Right atrium auricular region (tissue), 2 donors: ENCODE measurements around the gene ZNF506. TPM values are rescaled to one million over a fixed set of nuclear protein-coding genes. Genes with fewer than 3 reads are reported as not detected.
"Not testable (repeated sequence)": the region's sequence is repeated elsewhere in the genome, so short reads cannot be mapped to it uniquely, and the experiment has no call there.

Experiments
- DNase-seq: peaks from one replicate; pipeline ENCODE4 v3.0.0-alpha.2; 2019; ENCODE audit warnings: low spot score
- H3K27ac ChIP-seq, 2 donors: fragments of 200-600 bp; sonication (generic); 1 replicate in 1 of 2; 2 replicates in 1 of 2; pipeline ENCODE4 v1.5.1; 2016 to 2019
- H3K27me3 ChIP-seq, 2 donors: fragments of 200-600 bp; sonication (generic); one replicate each; pipeline versions ENCODE4 v1.5.1 to v1.6.0; 2017 to 2019
- H3K36me3 ChIP-seq: fragments of 200-600 bp; sonication (generic); one replicate; pipeline ENCODE4 v1.5.1; 2016
- H3K4me1 ChIP-seq, 2 donors: fragments of 200-600 bp; sonication (generic); one replicate each; pipeline versions ENCODE4 v1.5.1 to v1.6.0; 2017 to 2019
- H3K4me3 ChIP-seq, 2 donors: fragments of 200-600 bp; sonication (generic); 1 replicate in 1 of 2; 2 replicates in 1 of 2; pipeline ENCODE4 v1.5.1; 2017 to 2019; ENCODE audit warnings: mild to moderate bottlenecking in 1 of 2, moderate library complexity in 1 of 2
- H3K9me3 ChIP-seq, 2 donors: fragments of 200-600 bp; sonication (generic); one replicate each; pipeline ENCODE4 v1.5.1; 2019
- total RNA-seq, 2 donors: library from RNA; depleted of rRNA; stranded (reverse); fragments of >200 nt; gene quantifications; one replicate each; pipeline ENCODE4 v1.1.0, GENCODE V29; 2016
- TF ChIP-seq, protein P1 (sequence below), 2 donors: fragments of 200-600 bp; sonication (generic); IDR thresholded peaks; one replicate each; pipeline ENCODE4 v1.5.1; 2019; ENCODE audit warnings: antibody characterized with exemption in 2 of 2

Gene ZNF506
- total RNA-seq, 2 donors from 2014 or later, result 14.2 to 18.2 TPM

DNA sequence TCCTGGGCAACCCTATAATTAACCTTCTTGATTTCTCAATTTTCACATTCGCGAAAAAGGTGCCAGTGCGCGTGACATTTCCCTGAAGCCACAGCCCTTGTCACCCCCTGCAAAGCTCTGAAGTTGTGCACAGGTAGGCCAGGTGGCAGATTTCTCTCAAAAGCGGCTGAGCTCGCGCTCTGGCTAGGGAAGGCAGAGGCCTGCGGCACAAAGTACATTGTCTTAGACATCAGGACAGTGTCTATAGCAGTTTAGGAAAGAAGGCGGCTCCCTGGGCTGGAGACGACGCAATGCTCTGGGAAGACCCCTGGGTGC lies 45.7 kb downstream of the ZNF506 start:
- TF ChIP-seq, protein P1, sequence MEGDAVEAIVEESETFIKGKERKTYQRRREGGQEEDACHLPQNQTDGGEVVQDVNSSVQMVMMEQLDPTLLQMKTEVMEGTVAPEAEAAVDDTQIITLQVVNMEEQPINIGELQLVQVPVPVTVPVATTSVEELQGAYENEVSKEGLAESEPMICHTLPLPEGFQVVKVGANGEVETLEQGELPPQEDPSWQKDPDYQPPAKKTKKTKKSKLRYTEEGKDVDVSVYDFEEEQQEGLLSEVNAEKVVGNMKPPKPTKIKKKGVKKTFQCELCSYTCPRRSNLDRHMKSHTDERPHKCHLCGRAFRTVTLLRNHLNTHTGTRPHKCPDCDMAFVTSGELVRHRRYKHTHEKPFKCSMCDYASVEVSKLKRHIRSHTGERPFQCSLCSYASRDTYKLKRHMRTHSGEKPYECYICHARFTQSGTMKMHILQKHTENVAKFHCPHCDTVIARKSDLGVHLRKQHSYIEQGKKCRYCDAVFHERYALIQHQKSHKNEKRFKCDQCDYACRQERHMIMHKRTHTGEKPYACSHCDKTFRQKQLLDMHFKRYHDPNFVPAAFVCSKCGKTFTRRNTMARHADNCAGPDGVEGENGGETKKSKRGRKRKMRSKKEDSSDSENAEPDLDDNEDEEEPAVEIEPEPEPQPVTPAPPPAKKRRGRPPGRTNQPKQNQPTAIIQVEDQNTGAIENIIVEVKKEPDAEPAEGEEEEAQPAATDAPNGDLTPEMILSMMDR (IDR thresholded peaks at IDR 0.05), result no peak
- peaks cover 0 to 20% of the 10 kb centered on the region in 2 donors for H3K4me1 ChIP-seq
- H3K9me3 ChIP-seq, result no peaks in the 10 kb centered on the region
- DNase-seq, result no peak
- H3K27me3 ChIP-seq, result no peaks in the 10 kb centered on the region
- H3K36me3 ChIP-seq, result no peaks in the 10 kb centered on the region
- H3K4me3 ChIP-seq, result peak overlapping the region; percentile 77 to 79
- H3K27ac ChIP-seq, result peak overlapping the region; percentile 79 to 81

DNA sequence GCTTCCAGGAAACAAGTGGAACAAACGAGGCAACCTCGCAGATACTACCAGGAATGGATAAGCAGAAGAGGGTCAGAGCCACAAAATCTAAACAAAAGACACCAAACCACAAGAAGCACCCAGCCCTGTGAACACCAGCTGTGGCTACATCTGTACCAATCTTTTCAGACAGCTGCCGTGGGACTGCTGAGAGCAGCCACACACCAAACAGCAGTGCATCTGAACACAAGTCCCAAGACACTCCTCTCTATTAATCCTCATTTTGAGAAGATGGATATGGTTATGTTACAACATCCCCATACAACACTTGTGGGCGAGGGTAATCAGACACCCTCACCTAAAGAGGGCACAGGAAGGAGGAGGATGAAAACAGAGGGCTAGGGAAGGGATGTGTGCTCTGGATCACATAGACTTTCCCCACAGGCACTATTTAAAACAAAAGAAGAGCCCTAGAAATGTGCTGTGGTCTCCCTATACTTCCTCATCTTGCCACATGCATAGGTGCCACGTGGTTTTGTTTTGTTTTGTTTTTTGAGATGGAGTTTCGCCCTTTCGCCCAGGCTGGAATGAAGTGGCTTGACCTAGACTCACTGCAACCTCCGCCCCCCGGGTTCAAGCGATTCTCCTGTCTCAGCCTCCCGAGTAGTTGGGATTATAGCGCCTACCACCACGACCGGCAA lies 47.1 kb downstream of the ZNF506 start:
- Histone ChIP-seq H3K27ac (no peak overlapping the region), H3K9me3 (no peaks in the 10 kb centered on the region), H3K4me3 (no peak overlapping the region), H3K36me3 (no peaks in the 10 kb centered on the region), H3K27me3 (no peaks in the 10 kb centered on the region), H3K4me1 (peaks cover 0 to 20% of the 10 kb centered on the region in 2 donors)
- DNase-seq, result no peak
- TF ChIP-seq, protein P1 (IDR thresholded peaks at IDR 0.05), result no peak

DNA sequence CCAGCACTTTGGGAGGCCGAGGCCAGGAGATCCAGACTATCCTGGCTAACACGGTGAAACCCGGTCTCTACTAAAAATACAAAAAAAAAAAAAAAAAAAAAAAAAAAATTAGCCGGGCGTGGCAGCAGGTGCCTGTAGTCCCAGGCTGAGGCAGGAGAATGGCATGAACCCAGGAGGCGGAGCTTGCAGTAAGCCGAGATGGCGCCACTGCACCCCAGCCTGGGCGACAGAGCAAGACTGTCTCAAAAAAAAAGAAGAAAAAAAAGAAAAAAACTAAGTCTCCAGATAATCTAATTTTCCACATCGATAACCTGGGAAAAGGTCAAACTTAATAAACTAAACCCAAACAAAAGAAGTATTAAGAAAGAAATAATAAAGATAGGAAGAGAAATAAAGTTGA lies 49.6 kb downstream of the ZNF506 start:
- not testable (repeated sequence) for H3K36me3 ChIP-seq, H3K4me3 ChIP-seq, H3K27ac ChIP-seq, H3K27me3 ChIP-seq, H3K9me3 ChIP-seq, DNase-seq
- H3K4me1 ChIP-seq, result peaks cover 0 to 12% of the 10 kb centered on the region in 2 donors

DNA sequence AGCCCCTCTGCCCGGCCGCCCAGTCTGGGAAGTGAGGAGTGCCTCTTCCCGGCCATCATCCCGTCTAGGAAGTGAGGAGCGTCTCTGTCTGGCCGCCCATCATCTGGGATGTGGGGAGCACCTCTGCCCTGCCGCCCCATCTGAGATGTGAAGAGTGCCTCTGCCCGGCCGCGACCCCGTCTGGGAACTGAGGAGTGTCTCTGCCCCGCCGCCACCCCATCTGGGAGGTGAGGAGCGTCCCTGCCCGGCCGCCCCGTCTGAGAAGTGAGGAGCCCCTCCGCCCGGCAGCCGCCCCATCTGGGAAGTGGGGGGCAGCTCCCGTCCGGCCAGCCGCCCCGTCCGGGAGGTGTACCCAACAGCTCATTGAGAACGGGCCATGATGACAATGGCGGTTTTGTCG lies 51.6 kb downstream of the ZNF506 start:
- not testable (repeated sequence) for DNase-seq

DNA sequence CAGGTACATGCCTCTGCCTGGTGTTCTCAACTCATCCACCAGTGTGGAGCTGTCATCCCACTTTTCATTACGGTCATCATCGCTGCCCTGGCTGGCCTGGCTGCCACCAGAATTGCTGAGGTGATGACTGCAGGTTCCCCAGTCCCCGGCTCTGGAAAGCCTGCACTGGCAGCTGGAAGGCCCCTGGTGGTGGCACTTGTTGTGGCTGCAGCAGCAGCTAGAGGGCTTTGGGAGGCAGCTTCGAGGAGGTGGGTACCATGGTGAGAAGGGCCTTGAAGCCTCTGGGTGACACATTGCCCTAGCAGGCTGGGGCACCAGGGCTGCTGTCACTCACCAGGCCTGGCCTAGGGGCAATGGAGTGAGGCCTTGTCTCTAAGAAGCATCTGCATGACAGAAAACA lies 63.4 kb downstream of the ZNF506 start:
- H3K4me1 ChIP-seq, result no peaks in the 10 kb centered on the region
- TF ChIP-seq, protein P1 (IDR thresholded peaks at IDR 0.05), result no peak

More for the DNA sequence above, 51.6 kb downstream of the ZNF506 start:
- not testable (repeated sequence) for H3K4me1 ChIP-seq, H3K27me3 ChIP-seq, H3K4me3 ChIP-seq, H3K36me3 ChIP-seq, H3K9me3 ChIP-seq, H3K27ac ChIP-seq

DNA sequence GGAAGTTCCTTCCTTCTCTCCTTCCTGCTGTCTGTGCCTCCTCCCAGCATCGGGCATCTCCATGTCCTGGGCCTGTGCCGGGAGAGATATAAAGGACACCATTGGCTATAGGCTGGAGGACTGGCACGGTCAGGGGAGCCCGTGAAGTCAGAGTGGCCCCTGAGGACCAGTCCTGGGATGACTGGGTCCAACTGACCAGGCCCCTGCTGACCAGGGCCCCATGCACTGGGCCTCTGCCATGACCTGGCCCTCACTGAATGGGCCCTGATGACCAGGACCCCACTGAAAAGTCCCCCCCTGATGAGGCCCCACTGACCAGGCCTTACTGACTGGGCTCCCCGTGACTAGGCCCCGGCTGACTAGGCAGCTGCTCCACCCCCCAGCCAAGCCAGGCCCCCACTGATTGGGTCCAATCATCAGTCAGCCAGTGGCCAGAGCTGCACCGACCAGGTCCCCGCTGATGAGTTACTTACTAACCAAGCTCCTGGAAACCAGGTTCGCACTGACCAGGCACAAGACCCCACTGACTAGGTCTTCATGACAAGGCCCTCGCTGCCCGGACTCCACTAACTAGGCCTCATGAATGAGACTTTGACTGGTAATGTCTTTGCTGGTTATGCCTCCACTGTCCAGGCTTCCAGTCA lies 68.7 kb downstream of the ZNF506 start:
- H3K27ac ChIP-seq, result no peak overlapping the region
- no peak for DNase-seq
- H3K36me3 ChIP-seq, result no peaks in the 10 kb centered on the region
- TF ChIP-seq, protein P1 (IDR thresholded peaks at IDR 0.05), result no peak
- no peaks in the 10 kb centered on the region for H3K27me3 ChIP-seq
- H3K4me3 ChIP-seq, result no peak overlapping the region
- no peaks in the 10 kb centered on the region for H3K4me1 ChIP-seq
- H3K9me3 ChIP-seq, result no peaks in the 10 kb centered on the region

More for the DNA sequence above, 63.4 kb downstream of the ZNF506 start:
- Histone ChIP-seq H3K36me3 (no peaks in the 10 kb centered on the region), H3K9me3 (no peaks in the 10 kb centered on the region), H3K27ac (no peak overlapping the region), H3K4me3 (no peak overlapping the region), H3K27me3 (no peaks in the 10 kb centered on the region)
- no peak for DNase-seq

DNA sequence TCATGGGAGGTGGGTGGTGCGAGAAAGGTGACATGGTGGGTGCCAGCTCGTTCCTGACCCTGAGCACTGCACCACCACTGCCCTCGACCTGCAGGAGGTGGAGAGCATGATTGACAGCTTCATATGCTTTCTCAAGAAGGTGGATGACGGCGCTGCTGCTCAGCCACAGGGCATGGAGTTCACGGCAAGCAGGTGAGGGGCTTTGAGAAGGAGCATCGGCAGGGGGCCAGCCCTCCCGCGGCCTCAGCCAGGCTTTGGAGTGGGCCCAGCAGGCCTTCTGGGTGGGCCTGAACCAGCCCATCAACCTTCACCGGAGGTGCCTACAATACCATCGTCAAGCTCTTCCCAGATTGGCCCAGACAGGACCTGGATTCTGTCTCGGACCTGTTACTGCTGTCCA lies 69.7 kb downstream of the ZNF506 start:
- H3K27me3 ChIP-seq, result no peaks in the 10 kb centered on the region
- no peak for DNase-seq
- H3K27ac ChIP-seq, result no peak overlapping the region
- H3K36me3 ChIP-seq, result no peaks in the 10 kb centered on the region
- TF ChIP-seq, protein P1 (IDR thresholded peaks at IDR 0.05), result no peak
- H3K9me3 ChIP-seq, result no peaks in the 10 kb centered on the region
- H3K4me3 ChIP-seq, result no peak overlapping the region
- no peaks in the 10 kb centered on the region for H3K4me1 ChIP-seq
